ENCODE data around the gene RALGAPB. TPM values are rescaled to one million over a fixed set of nuclear protein-coding genes. Genes with fewer than 3 reads are reported as not detected.

Gene RALGAPB
- total and polyA plus RNA-seq, 3 donors from 2014 or later = 49.9 to 64.7 (median 52.6) TPM

GRCh38 chr20:38479596-38479995, 7.0 kb downstream of the RALGAPB start:
- no peak for TF ChIP-seq CTCF (IDR thresholded peaks at IDR 0.05)
- no peak for TF ChIP-seq POLR2A (IDR thresholded peaks at IDR 0.05)
- 84 to 93% methylated on average over 2 of the region's 2 CpGs for WGBS, 2 donors
- no peak overlapping the region for H3K27ac ChIP-seq
- H3K27me3 ChIP-seq = no peaks in the 10 kb centered on the region
- no peak for DNase-seq
- no peaks in the 10 kb centered on the region for H3K9me3 ChIP-seq
- H3K4me3 ChIP-seq = no peak overlapping the region
- peaks cover 5% of the 10 kb centered on the region for H3K4me1 ChIP-seq
- intact Hi-C loops (cut with DNase I; ENCODE audit: low total_unique reads) = no loop called here
- no peaks in the 10 kb centered on the region for H3K36me3 ChIP-seq (ENCODE audit: low read depth, missing control alignments)

- Histone ChIP-seq H3K4me3 (no peak overlapping the region), H3K27ac (no peak overlapping the region), H3K36me3 (ENCODE audit: low read depth, missing control alignments) (no peaks in the 10 kb centered on the region), H3K27me3 (no peaks in the 10 kb centered on the region), H3K4me1 (no peaks in the 10 kb centered on the region), H3K9me3 (no peaks in the 10 kb centered on the region)
- no peak for TF ChIP-seq CTCF (IDR thresholded peaks at IDR 0.05)
- no peak for TF ChIP-seq POLR2A (IDR thresholded peaks at IDR 0.05)
- no peak for DNase-seq
- intact Hi-C loops (cut with DNase I; ENCODE audit: low total_unique reads) = no loop called here
Measured at GRCh38 chr20:38485041-38485440, 12.4 kb downstream of the RALGAPB start.

DNA sequence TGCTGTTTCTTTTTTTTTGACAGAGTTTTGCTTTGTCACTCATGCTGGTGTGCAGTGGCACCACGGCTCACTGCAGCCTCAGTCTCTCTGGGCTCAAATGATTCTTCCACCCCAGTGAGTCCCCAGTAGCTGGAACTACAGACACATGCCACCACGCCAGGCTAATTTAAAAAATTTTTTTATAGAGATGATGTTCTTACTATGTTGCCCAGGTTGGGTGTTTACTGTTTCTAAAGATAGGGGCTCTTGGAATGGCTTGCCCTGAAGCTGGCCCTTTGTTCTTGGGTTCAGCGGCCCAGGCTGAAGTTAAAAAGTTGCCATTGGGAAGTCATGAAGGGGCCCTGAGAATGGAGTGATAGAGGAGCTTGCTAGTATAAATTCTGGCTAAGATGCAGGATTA, 16.5 kb downstream of the RALGAPB start:
- 90 to 94% methylated on average over 3 of the region's 3 CpGs for WGBS, 2 donors
- TF ChIP-seq CTCF (IDR thresholded peaks at IDR 0.05) = no peak
- TF ChIP-seq POLR2A (IDR thresholded peaks at IDR 0.05) = no peak
- Histone ChIP-seq H3K4me1 (no peaks in the 10 kb centered on the region), H3K9me3 (no peaks in the 10 kb centered on the region), H3K4me3 (no peak overlapping the region), H3K36me3 (ENCODE audit: low read depth, missing control alignments) (no peaks in the 10 kb centered on the region), H3K27ac (no peak overlapping the region), H3K27me3 (no peaks in the 10 kb centered on the region)
- intact Hi-C loops (cut with DNase I; ENCODE audit: low total_unique reads) = no loop called here
- no peak for DNase-seq

- Histone ChIP-seq H3K27me3 (no peaks in the 10 kb centered on the region), H3K27ac (no peak overlapping the region), H3K9me3 (no peaks in the 10 kb centered on the region), H3K4me3 (no peak overlapping the region), H3K4me1 (no peaks in the 10 kb centered on the region), H3K36me3 (ENCODE audit: low read depth, missing control alignments) (no peaks in the 10 kb centered on the region)
- TF ChIP-seq POLR2A (IDR thresholded peaks at IDR 0.05) (no peak), CTCF (IDR thresholded peaks at IDR 0.05) (no peak)
- intact Hi-C loops (cut with DNase I; ENCODE audit: low total_unique reads) = no loop called here
- DNase-seq = no peak
- WGBS, 2 donors = 88 to 94% methylated on average over 8 of the region's 8 CpGs
Measured at GRCh38 chr20:38497246-38497935, 24.7 kb downstream of the RALGAPB start.

DNA sequence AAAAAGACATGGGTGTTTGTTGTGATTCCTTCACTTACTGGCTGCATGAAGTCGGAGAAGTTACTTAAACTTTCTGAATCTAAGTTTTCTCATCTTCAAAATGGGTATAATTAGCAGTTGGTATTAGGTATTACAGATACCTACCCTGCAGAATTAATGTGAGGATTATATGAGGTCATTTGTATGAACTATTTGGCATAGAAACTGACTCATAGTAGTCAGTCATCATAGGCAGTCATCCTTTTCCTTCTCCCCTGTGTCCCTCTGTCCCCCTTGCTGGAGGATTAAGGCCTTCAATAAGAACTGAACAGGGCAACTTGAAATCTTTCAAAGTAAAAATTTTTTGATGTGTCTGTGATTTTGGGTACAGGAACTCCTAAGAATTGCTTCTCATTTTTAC, 26.3 kb downstream of the RALGAPB start:
- no peaks in the 10 kb centered on the region for H3K9me3 ChIP-seq
- no peak overlapping the region for H3K27ac ChIP-seq
- no peaks in the 10 kb centered on the region for H3K27me3 ChIP-seq
- no peak for DNase-seq
- intact Hi-C loops (cut with DNase I; ENCODE audit: low total_unique reads) = no loop called here
- no peaks in the 10 kb centered on the region for H3K4me1 ChIP-seq
- 81 to 96% methylated on average over 1 of the region's 1 CpG for WGBS, 2 donors
- H3K36me3 ChIP-seq (ENCODE audit: low read depth, missing control alignments) = no peaks in the 10 kb centered on the region
- TF ChIP-seq POLR2A (IDR thresholded peaks at IDR 0.05) (no peak), CTCF (IDR thresholded peaks at IDR 0.05) (no peak)
- no peak overlapping the region for H3K4me3 ChIP-seq

Data from testis (tissue), 3 donors.